ENCODE results near the gene GPRC5B.
A peak's percentile ranks its signal among the peaks of the same experiment; 100 is the strongest.

GPRC5B gene

DNA sequence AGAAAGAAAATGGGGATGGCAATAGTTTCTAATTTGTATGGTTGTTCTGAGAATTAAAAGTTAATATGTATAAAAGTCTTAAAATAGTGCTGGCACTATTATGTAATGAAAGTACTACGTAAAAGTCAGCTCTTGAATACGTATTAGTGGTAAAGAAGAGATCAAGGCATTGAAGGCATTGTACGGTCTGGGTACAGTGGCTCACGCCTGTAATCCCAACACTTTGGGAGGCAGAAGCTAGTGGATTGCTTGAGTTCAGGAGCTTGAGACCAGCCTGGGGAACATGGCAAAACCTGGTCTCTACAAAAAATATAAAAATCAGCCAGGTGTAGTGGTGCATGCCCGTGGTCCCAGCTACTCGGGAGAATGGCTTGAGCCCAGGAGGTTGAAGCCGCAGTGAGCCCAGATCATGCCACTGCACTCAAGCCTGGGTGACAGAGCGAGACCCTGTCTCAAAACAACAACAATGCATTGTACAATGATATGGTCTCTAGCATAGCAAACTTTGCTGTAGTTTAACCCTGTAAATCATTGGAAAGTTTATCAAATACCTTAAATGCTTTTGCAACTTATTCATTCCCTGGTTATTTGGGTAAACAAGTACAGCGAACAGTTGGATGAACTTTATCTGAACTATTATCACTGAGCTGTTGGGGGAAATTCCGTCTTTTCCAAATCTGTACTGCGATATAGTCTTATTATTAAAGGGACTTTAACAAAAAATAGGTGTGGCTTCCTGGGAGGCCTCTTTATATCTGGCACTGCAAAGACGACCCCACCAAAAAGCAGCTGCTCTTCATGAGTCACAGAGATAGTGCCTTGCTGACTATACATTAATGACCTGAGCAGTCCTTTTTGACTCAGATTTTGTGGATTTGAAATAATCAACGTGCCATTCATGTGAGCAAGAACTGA lies 73.6 kb downstream of the GPRC5B start:
- ChIA-PET POLR2A (interaction anchor here (0.6 kb wide), 1 partner anchor 224 kb away, joined by 3 read pairs; no protein-coding TSS in a partner anchor), CTCF (interaction anchor here (1.0 kb wide), 1 partner anchor 75 kb away, joined by 3 read pairs; no protein-coding TSS in a partner anchor)
- TF ChIP-seq, protein P1, sequence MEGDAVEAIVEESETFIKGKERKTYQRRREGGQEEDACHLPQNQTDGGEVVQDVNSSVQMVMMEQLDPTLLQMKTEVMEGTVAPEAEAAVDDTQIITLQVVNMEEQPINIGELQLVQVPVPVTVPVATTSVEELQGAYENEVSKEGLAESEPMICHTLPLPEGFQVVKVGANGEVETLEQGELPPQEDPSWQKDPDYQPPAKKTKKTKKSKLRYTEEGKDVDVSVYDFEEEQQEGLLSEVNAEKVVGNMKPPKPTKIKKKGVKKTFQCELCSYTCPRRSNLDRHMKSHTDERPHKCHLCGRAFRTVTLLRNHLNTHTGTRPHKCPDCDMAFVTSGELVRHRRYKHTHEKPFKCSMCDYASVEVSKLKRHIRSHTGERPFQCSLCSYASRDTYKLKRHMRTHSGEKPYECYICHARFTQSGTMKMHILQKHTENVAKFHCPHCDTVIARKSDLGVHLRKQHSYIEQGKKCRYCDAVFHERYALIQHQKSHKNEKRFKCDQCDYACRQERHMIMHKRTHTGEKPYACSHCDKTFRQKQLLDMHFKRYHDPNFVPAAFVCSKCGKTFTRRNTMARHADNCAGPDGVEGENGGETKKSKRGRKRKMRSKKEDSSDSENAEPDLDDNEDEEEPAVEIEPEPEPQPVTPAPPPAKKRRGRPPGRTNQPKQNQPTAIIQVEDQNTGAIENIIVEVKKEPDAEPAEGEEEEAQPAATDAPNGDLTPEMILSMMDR (IDR thresholded peaks at IDR 0.05; ENCODE audit: insufficient read depth, low read length, missing control alignments): no peak
- no peak overlapping the region for H3K4me3 ChIP-seq (ENCODE audit: low read depth, low read length)
- peak; percentile 36 for DNase-seq (ENCODE audit: low read depth, low spot score)

DNA sequence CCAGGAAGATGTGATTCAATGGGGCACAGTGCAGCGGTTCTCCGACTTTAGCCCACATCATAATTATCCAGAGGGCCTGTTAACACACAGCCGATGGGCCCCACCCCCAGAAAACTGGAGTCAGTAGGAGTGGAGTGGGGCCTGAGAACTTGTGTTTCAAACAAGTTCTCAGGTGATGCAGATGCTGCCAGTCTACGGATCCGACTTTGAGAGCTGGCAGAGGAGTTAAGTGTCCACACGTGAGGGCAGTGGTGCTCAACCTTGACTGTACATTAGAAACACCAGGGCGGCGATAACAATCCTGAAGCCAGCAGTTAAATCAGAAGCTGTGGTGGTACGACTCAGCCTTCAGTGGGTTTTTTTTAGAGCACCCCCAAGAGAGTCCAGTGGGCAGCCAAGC lies 75.0 kb downstream of the GPRC5B start:
- no peak for DNase-seq (ENCODE audit: low read depth, low spot score)
- POLR2A ChIA-PET: no interaction called here
- TF ChIP-seq, protein P1 (IDR thresholded peaks at IDR 0.05; ENCODE audit: insufficient read depth, low read length, missing control alignments): no peak
- CTCF ChIA-PET: interaction anchor here (1.0 kb wide), 1 partner anchor 77 kb away, joined by 3 read pairs; no protein-coding TSS in a partner anchor
- no peak overlapping the region for H3K4me3 ChIP-seq (ENCODE audit: low read depth, low read length)

DNA sequence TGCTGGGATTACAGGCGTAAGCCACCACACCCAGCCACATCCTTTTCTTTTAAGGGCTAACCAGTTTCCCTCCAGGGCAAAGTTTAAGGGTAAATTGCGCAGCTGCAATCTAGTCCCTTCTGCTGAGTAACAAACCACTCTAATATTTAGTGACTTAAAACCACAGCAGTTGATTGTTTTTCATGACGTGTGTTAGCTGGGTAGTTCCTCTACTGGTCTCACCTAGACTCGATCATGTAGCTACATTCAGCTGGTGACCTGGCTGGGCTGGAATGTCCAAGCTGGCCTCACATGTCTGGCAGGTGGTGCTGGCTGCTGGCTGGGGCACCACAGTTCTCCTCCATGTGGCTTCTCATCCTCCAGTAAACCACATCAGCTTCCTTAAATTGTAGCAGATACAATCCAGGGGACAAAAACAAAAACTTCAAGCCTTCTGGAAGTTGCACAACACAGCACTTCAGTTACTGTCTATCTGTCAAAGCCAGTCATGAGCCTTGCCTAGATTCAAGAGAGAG lies 75.5 kb downstream of the GPRC5B start:
- H3K4me3 ChIP-seq (ENCODE audit: low read depth, low read length): no peak overlapping the region
- TF ChIP-seq, protein P1 (IDR thresholded peaks at IDR 0.05; ENCODE audit: insufficient read depth, low read length, missing control alignments): no peak
- DNase-seq (ENCODE audit: low read depth, low spot score): no peak
- CTCF ChIA-PET: no interaction called here
- POLR2A ChIA-PET: no interaction called here

DNA sequence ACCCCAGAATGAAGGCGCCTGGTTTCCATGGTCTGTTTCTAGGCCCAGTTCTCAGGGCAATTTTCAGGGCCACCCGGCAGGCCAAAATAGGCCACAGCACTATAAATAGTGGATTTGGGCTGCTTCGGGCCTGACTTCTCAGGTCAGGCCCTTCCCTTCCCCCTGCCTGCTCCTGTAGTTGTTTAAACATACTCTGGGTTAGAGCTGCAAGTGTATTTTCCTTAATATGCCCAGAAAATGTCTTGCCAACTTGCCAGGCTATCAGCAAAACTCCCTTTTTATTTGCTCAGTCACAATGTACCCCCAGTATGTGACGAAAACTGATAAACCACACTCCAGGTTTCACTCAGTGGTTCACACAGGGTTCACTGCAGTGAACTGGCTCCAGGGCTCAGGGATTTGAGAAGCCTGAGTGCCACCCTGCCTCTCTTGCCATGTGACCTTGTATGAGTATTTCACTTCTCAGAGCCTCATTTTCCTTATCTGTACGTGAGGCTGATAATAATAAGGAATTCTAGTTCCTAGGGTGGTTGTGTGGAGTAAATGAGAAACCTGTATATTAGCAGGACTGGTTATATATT lies 76.5 kb downstream of the GPRC5B start:
- H3K4me3 ChIP-seq (ENCODE audit: low read depth, low read length): no peak overlapping the region
- no peak for DNase-seq (ENCODE audit: low read depth, low spot score)
- POLR2A ChIA-PET: no interaction called here
- CTCF ChIA-PET: no interaction called here
- TF ChIP-seq, protein P1 (IDR thresholded peaks at IDR 0.05; ENCODE audit: insufficient read depth, low read length, missing control alignments): no peak

All from AG04449 (cell line).